ENCODE data around the gene ATP5MG.
A peak's percentile ranks its signal among the peaks of the same experiment; 100 is the strongest.
"Not testable (repeated sequence)": the region's sequence is repeated elsewhere in the genome, so short reads cannot be mapped to it uniquely, and the experiment has no call there.

Gene ATP5MG

GRCh38 chr11:118401151-118401879, at the start of gene ATP5MG:
ATP5MG (plus strand) TSS chr11:118401606; CDS start chr11:118401666, 60 bp downstream.
- DNase-seq: peak; percentile 93

GRCh38 chr11:118353084-118353710, 48.2 kb upstream of the ATP5MG start:
- peak; percentile 38 for DNase-seq

GRCh38 chr11:118358071-118358470, 43.3 kb upstream of the ATP5MG start:
- no peak for DNase-seq

- DNase-seq: peak; percentile 96
Measured at GRCh38 chr11:118359295-118359958, 42.0 kb upstream of the ATP5MG start, which contains the start of gene UBE4A. UBE4A (plus strand) TSS chr11:118359600; CDS start chr11:118365081, 5,481 bp downstream.

- DNase-seq: no peak
Measured at GRCh38 chr11:118364956-118365615, 36.3 kb upstream of the ATP5MG start.

GRCh38 chr11:118366287-118366686, 35.1 kb upstream of the ATP5MG start:
- no peak for DNase-seq

- no peak for DNase-seq
Measured at GRCh38 chr11:118370774-118371173, 30.6 kb upstream of the ATP5MG start.

GRCh38 chr11:118373263-118373662, 28.1 kb upstream of the ATP5MG start:
- no peak for DNase-seq

GRCh38 chr11:118373871-118374270, 27.5 kb upstream of the ATP5MG start:
- no peak for DNase-seq

GRCh38 chr11:118374729-118375128, 26.7 kb upstream of the ATP5MG start:
- no peak for DNase-seq

- no peak for DNase-seq
Measured at GRCh38 chr11:118375978-118376377, 25.4 kb upstream of the ATP5MG start.

- DNase-seq: no peak
Measured at GRCh38 chr11:118379497-118379896, 21.9 kb upstream of the ATP5MG start.

- no peak for DNase-seq
Measured at GRCh38 chr11:118380571-118380970, 20.8 kb upstream of the ATP5MG start.

- DNase-seq: no peak
Measured at GRCh38 chr11:118382954-118383353, 18.5 kb upstream of the ATP5MG start.

- DNase-seq: no peak
Measured at GRCh38 chr11:118383657-118384056, 17.7 kb upstream of the ATP5MG start.

- no peak for DNase-seq
Measured at GRCh38 chr11:118396097-118396501, 5.3 kb upstream of the ATP5MG start.

- DNase-seq: no peak
Measured at GRCh38 chr11:118397448-118397847, 4.0 kb upstream of the ATP5MG start.

- peak; percentile 57 for DNase-seq
Measured at GRCh38 chr11:118398791-118399559, 2.4 kb upstream of the ATP5MG start.

GRCh38 chr11:118401880-118402590, 629 bp downstream of the ATP5MG start:
- DNase-seq: peak; percentile 41

GRCh38 chr11:118402594-118402993, 1.2 kb downstream of the ATP5MG start:
- not testable (repeated sequence) for DNase-seq

GRCh38 chr11:118406599-118407166, 5.3 kb downstream of the ATP5MG start:
- no peak for DNase-seq

All from inflammatory macrophage treated with lipopolysaccharide for 4 hours (primary cell).